MCF 10A (cell line): ENCODE data around the gene EHMT1. TPM values are rescaled to one million over a fixed set of nuclear protein-coding genes. Genes with fewer than 3 reads are reported as not detected.
A peak's percentile ranks its signal among the peaks of the same experiment; 100 is the strongest.
"Not testable (repeated sequence)": the region's sequence is repeated elsewhere in the genome, so short reads cannot be mapped to it uniquely, and the experiment has no call there.

Experiments
- BruUV-seq: library from RNA; stranded (reverse); fragments of 400-500 nt; replicated peaks from 2 replicates; lab custom pipeline; 2021; lab: Mats Ljungman, UMichigan
- CTCF ChIA-PET: fragments of 300-600 bp; sonication (Branson Sonifier 250); formaldehyde crosslinking; extraction: SDS; loops from one replicate; lab custom pipeline; 2021; ENCODE audit warnings: antibody characterized with exemption, inconsistent platforms; lab: Yijun Ruan, JAX
- POLR2A ChIA-PET: fragments of 300-600, 350-650 bp; sonication (Branson Sonifier 250); formaldehyde crosslinking; extraction: SDS; loops from one replicate; lab custom pipeline; 2020; ENCODE audit warnings: antibody characterized with exemption, inconsistent platforms; lab: Yijun Ruan, JAX
- DNase-seq: peaks from one replicate; pipeline ENCODE4 v3.0.0-alpha.2; 2018; ENCODE audit not compliant: unreplicated experiment
- H3K27ac Mint-ChIP-seq: one replicate; pipeline ENCODE4 v1.8.0; 2022; ENCODE audit warnings: mild to moderate bottlenecking, low read depth, mixed read lengths; ENCODE audit not compliant: unreplicated experiment
- H3K27me3 Mint-ChIP-seq: one replicate; pipeline ENCODE4 v1.8.0; 2022; ENCODE audit warnings: mixed read lengths; ENCODE audit not compliant: insufficient read depth, unreplicated experiment
- H3K36me3 Mint-ChIP-seq: one replicate; pipeline ENCODE4 v1.8.0; 2022; ENCODE audit warnings: mild to moderate bottlenecking, moderate library complexity, mixed read lengths; ENCODE audit not compliant: insufficient read depth, unreplicated experiment
- H3K4me1 Mint-ChIP-seq: one replicate; pipeline ENCODE4 v1.8.0; 2022; ENCODE audit warnings: mixed read lengths; ENCODE audit not compliant: insufficient read depth, unreplicated experiment
- H3K4me3 Mint-ChIP-seq: one replicate; pipeline ENCODE4 v1.8.0; 2022; ENCODE audit warnings: mild to moderate bottlenecking, moderate library complexity, mixed read lengths; ENCODE audit not compliant: unreplicated experiment
- H3K9me3 Mint-ChIP-seq: one replicate; pipeline ENCODE4 v1.8.0; 2022; ENCODE audit warnings: mixed read lengths; ENCODE audit not compliant: unreplicated experiment
- CTCF ChIP-seq: fragments of 200-600 bp; IDR thresholded peaks from one replicate; pipeline ENCODE4 v1.8.0; 2022; ENCODE audit warnings: antibody characterized with exemption, mild to moderate bottlenecking; ENCODE audit not compliant: unreplicated experiment
- intact Hi-C: fragments of 100-400 bp; cut with micrococcal nuclease; formaldehyde crosslinking; loops from 2 replicates; pipeline ENCODE4 v1.14.1; 2022
- total RNA-seq: library from RNA; stranded (reverse); gene quantifications from 2 replicates; pipeline ENCODE4 v1.2.3, GENCODE V29; 2022

The EHMT1 gene
- total RNA-seq, 1 experiment from 2014 or later, result 79.7 TPM

GRCh38 chr9:137721899-137722298, 103.1 kb downstream of the EHMT1 start:
- H3K27me3 Mint-ChIP-seq, result no peaks in the 10 kb centered on the region
- no peak overlapping the region for H3K4me3 Mint-ChIP-seq
- DNase-seq, result no peak
- peaks cover 7% of the 10 kb centered on the region for H3K9me3 Mint-ChIP-seq
- intact Hi-C loops, result no loop called here
- H3K4me1 Mint-ChIP-seq, result peaks cover 11% of the 10 kb centered on the region
- no TSS peak for BruUV-seq
- H3K27ac Mint-ChIP-seq, result peak overlapping the region; percentile 90
- peaks cover 64% of the 10 kb centered on the region for H3K36me3 Mint-ChIP-seq
- ChIA-PET CTCF (interaction anchor here (0.6 to 0.7 kb wide), 4 partner anchors 31 to 438 kb away, joined by 3 to 6 read pairs (median 4); no protein-coding TSS in a partner anchor), POLR2A (interaction anchor here (1.8 kb wide), 1 partner anchor 21 kb away, joined by 4 read pairs; no protein-coding TSS in a partner anchor)
- TF ChIP-seq CTCF, result no peak

- Mint-ChIP-seq H3K27ac (peak overlapping the region; percentile 90), H3K27me3 (no peaks in the 10 kb centered on the region), H3K4me3 (no peak overlapping the region), H3K36me3 (peaks cover 65% of the 10 kb centered on the region), H3K4me1 (peaks cover 11% of the 10 kb centered on the region), H3K9me3 (peaks cover 7% of the 10 kb centered on the region)
- no peak for DNase-seq
- ChIA-PET POLR2A (no interaction called here), CTCF (no interaction called here)
- BruUV-seq, result no TSS peak
- no peak for TF ChIP-seq CTCF
- intact Hi-C loops, result no loop called here
Measured at GRCh38 chr9:137722481-137722880, 103.7 kb downstream of the EHMT1 start.

GRCh38 chr9:137723356-137723755, 104.6 kb downstream of the EHMT1 start:
- intact Hi-C loops, H3K9me3 Mint-ChIP-seq, H3K27me3 Mint-ChIP-seq, H3K4me3 Mint-ChIP-seq, BruUV-seq, CTCF ChIA-PET, DNase-seq: not testable (repeated sequence)
- H3K27ac Mint-ChIP-seq, result peak overlapping the region; percentile 76
- H3K4me1 Mint-ChIP-seq, result peaks cover 11% of the 10 kb centered on the region
- POLR2A ChIA-PET, result interaction anchor here (0.7 to 0.8 kb wide), 2 partner anchors 25 to 43 kb away, joined by 3 read pairs; no protein-coding TSS in a partner anchor
- peaks cover 65% of the 10 kb centered on the region for H3K36me3 Mint-ChIP-seq

- BruUV-seq, result no TSS peak
- H3K4me1 Mint-ChIP-seq, result peaks cover 11% of the 10 kb centered on the region
- peak; percentile 45 for DNase-seq
- peak overlapping the region; percentile 76 for H3K27ac Mint-ChIP-seq
- POLR2A ChIA-PET, result interaction anchor here (0.7 to 0.8 kb wide), 2 partner anchors 25 to 42 kb away, joined by 3 read pairs; no protein-coding TSS in a partner anchor
- no peak overlapping the region for H3K4me3 Mint-ChIP-seq
- peaks cover 7% of the 10 kb centered on the region for H3K9me3 Mint-ChIP-seq
- no peak for TF ChIP-seq CTCF
- no peaks in the 10 kb centered on the region for H3K27me3 Mint-ChIP-seq
- H3K36me3 Mint-ChIP-seq, result peaks cover 65% of the 10 kb centered on the region
- CTCF ChIA-PET, result no interaction called here
- intact Hi-C loops, result no loop called here
Measured at GRCh38 chr9:137723783-137724445, 105.1 kb downstream of the EHMT1 start.
